ENCODE measurements around the gene STK16.

GRCh38 chr2:219210196-219210885, 34.9 kb upstream of the STK16 start:
- TF ChIP-seq CTCF (conservative IDR thresholded peaks at IDR 0.05; ENCODE audit: low read length) (no peak), EZH2phosphoT487 (IDR thresholded peaks at IDR 0.05; ENCODE audit: borderline replicate concordance) (no peak)

All from Loucy (cell line).